Measurements from ENCODE around the gene IQGAP2. TPM values are rescaled to one million over a fixed set of nuclear protein-coding genes. Genes with fewer than 3 reads are reported as not detected.

IQGAP2 gene
- polyA plus RNA-seq, 1 experiment: 0.63 TPM

GRCh38 chr5:76468635-76469425, 65.7 kb downstream of the IQGAP2 start:
- DNase-seq (ENCODE audit: low read depth, low spot score): no peak
- no peak overlapping the region for H3K4me3 ChIP-seq (ENCODE audit: low read depth, low read length)
- CTCF ChIA-PET: no interaction called here
- H3K27me3 ChIP-seq (ENCODE audit: control insufficient read depth, insufficient read depth, low read length): no peaks in the 10 kb centered on the region
- TF ChIP-seq CTCF (IDR thresholded peaks at IDR 0.05; ENCODE audit: low read depth, low read length): no peak
- POLR2A ChIA-PET: no interaction called here
- H3K9me3 ChIP-seq (ENCODE audit: control insufficient read depth, insufficient read depth, low read length): no peaks in the 10 kb centered on the region
- H3K27ac ChIP-seq (ENCODE audit: low read depth, low read length): no peak overlapping the region

GRCh38 chr5:76469656-76470290, 66.7 kb downstream of the IQGAP2 start:
- H3K9me3 ChIP-seq (ENCODE audit: control insufficient read depth, insufficient read depth, low read length): no peaks in the 10 kb centered on the region
- DNase-seq (ENCODE audit: low read depth, low spot score): no peak
- no peak for TF ChIP-seq CTCF (IDR thresholded peaks at IDR 0.05; ENCODE audit: low read depth, low read length)
- ChIA-PET POLR2A (no interaction called here), CTCF (no interaction called here)
- no peak overlapping the region for H3K4me3 ChIP-seq (ENCODE audit: low read depth, low read length)
- no peaks in the 10 kb centered on the region for H3K27me3 ChIP-seq (ENCODE audit: control insufficient read depth, insufficient read depth, low read length)
- no peak overlapping the region for H3K27ac ChIP-seq (ENCODE audit: low read depth, low read length)

- CTCF ChIA-PET: no interaction called here
- H3K27ac ChIP-seq (ENCODE audit: low read depth, low read length): no peak overlapping the region
- DNase-seq (ENCODE audit: low read depth, low spot score): no peak
- no peaks in the 10 kb centered on the region for H3K9me3 ChIP-seq (ENCODE audit: control insufficient read depth, insufficient read depth, low read length)
- POLR2A ChIA-PET: interaction anchor here (0.6 kb wide), 1 partner anchor 15 kb away, joined by 6 read pairs; no protein-coding TSS in a partner anchor
- no peak for TF ChIP-seq CTCF (IDR thresholded peaks at IDR 0.05; ENCODE audit: low read depth, low read length)
- H3K4me3 ChIP-seq (ENCODE audit: low read depth, low read length): no peak overlapping the region
- H3K27me3 ChIP-seq (ENCODE audit: control insufficient read depth, insufficient read depth, low read length): no peaks in the 10 kb centered on the region
Measured at GRCh38 chr5:76470976-76471375, 67.9 kb downstream of the IQGAP2 start.

GRCh38 chr5:76471406-76471805, 68.3 kb downstream of the IQGAP2 start:
- ChIA-PET CTCF (no interaction called here), POLR2A (interaction anchor here (0.6 kb wide), 1 partner anchor 15 kb away, joined by 6 read pairs; no protein-coding TSS in a partner anchor)
- no peak for TF ChIP-seq CTCF (IDR thresholded peaks at IDR 0.05; ENCODE audit: low read depth, low read length)
- Histone ChIP-seq H3K27me3 (ENCODE audit: control insufficient read depth, insufficient read depth, low read length) (no peaks in the 10 kb centered on the region), H3K27ac (ENCODE audit: low read depth, low read length) (no peak overlapping the region), H3K4me3 (ENCODE audit: low read depth, low read length) (no peak overlapping the region), H3K9me3 (ENCODE audit: control insufficient read depth, insufficient read depth, low read length) (no peaks in the 10 kb centered on the region)
- no peak for DNase-seq (ENCODE audit: low read depth, low spot score)

- Histone ChIP-seq H3K9me3 (ENCODE audit: control insufficient read depth, insufficient read depth, low read length) (no peaks in the 10 kb centered on the region), H3K4me3 (ENCODE audit: low read depth, low read length) (no peak overlapping the region), H3K27ac (ENCODE audit: low read depth, low read length) (no peak overlapping the region), H3K27me3 (ENCODE audit: control insufficient read depth, insufficient read depth, low read length) (no peaks in the 10 kb centered on the region)
- no peak for DNase-seq (ENCODE audit: low read depth, low spot score)
- POLR2A ChIA-PET: no interaction called here
- TF ChIP-seq CTCF (IDR thresholded peaks at IDR 0.05; ENCODE audit: low read depth, low read length): no peak
- CTCF ChIA-PET: no interaction called here
Measured at GRCh38 chr5:76471987-76472334, 68.9 kb downstream of the IQGAP2 start.
